CD14-positive monocyte (primary cell): ENCODE results near the gene NIF3L1. TPM values are rescaled to one million over a fixed set of nuclear protein-coding genes. Genes with fewer than 3 reads are reported as not detected.

Experiments
- DNase-seq, 3 donors: peaks; one replicate each; pipeline ENCODE4 v3.0.0-alpha.2; 2011 to 2022
- H2AFZ ChIP-seq: 2 replicates; pipeline ENCODE4 v1.6.0; 2012; ENCODE audit warnings: mild to moderate bottlenecking, low read depth, low read length, inconsistent platforms; ENCODE audit not compliant: insufficient read depth, poor library complexity, severe bottlenecking
- H3K27ac ChIP-seq, 2 donors: 1 replicate in 1 of 2; 2 replicates in 1 of 2; pipeline ENCODE4 v1.5.1; 2012 to 2013; ENCODE audit warnings: low read length in 2 of 2, control low read depth in 1 of 2, inconsistent platforms in 1 of 2, low read depth in 1 of 2, mild to moderate bottlenecking in 1 of 2
- H3K27me3 ChIP-seq, 2 donors: one replicate each; pipeline versions ENCODE4 v1.6.0 to v1.6.1; 2011 to 2013; ENCODE audit warnings: low read length in 2 of 2; ENCODE audit not compliant: control insufficient read depth in 2 of 2, insufficient read depth in 2 of 2
- H3K36me3 ChIP-seq, 2 donors: replicated peaks in 1 of 2; 1 replicate in 1 of 2; 2 replicates in 1 of 2; pipeline versions ENCODE4 v1.5.1 to v1.6.1; 2012 to 2013; ENCODE audit warnings: low read length in 2 of 2, control low read depth in 1 of 2, inconsistent platforms in 1 of 2, mild to moderate bottlenecking in 1 of 2; ENCODE audit not compliant: insufficient read depth in 2 of 2, control insufficient read depth in 1 of 2
- H3K4me1 ChIP-seq, 2 donors: 1 replicate in 1 of 2; 2 replicates in 1 of 2; pipeline versions ENCODE4 v1.5.1 to v1.6.1; 2012 to 2013; ENCODE audit warnings: low read length in 2 of 2, control low read depth in 1 of 2, inconsistent platforms in 1 of 2, mild to moderate bottlenecking in 1 of 2, moderate library complexity in 1 of 2; ENCODE audit not compliant: insufficient read depth in 2 of 2, control insufficient read depth in 1 of 2
- H3K4me2 ChIP-seq: replicated peaks from 2 replicates; pipeline ENCODE3; 2012; ENCODE audit warnings: low read length, moderate library complexity, mild to moderate bottlenecking; ENCODE audit not compliant: poor library complexity, severe bottlenecking; ENCODE audit errors: extremely low read depth
- H3K4me3 ChIP-seq, 3 experiments: fragments of 200-600 bp in 1 of 3; sonication (generic) in 1 of 3; replicated peaks in 1 of 3; 1 replicate in 2 of 3; 2 replicates in 1 of 3; pipeline ENCODE4 v1.5.1; 2011 to 2013; ENCODE audit warnings: low read length in 3 of 3, mild to moderate bottlenecking in 3 of 3, control low read depth in 2 of 3, low read depth in 2 of 3, inconsistent platforms in 1 of 3, moderate library complexity in 1 of 3
- H3K79me2 ChIP-seq: 2 replicates; pipeline ENCODE4 v1.6.0; 2012; ENCODE audit warnings: mild to moderate bottlenecking, control low read depth, inconsistent platforms, low read length, moderate library complexity; ENCODE audit not compliant: insufficient read depth
- H3K9ac ChIP-seq: 2 replicates; pipeline ENCODE4 v1.6.0; 2017; ENCODE audit warnings: low read length, mild to moderate bottlenecking; ENCODE audit not compliant: insufficient read depth, poor library complexity, severe bottlenecking
- H3K9me3 ChIP-seq, 2 donors: replicated peaks in 1 of 2; 1 replicate in 1 of 2; 2 replicates in 1 of 2; pipeline versions ENCODE4 v1.5.1 to v1.6.1; 2012 to 2013; ENCODE audit warnings: low read length in 2 of 2, control low read depth in 1 of 2; ENCODE audit not compliant: control insufficient read depth in 1 of 2, insufficient read depth in 1 of 2
- H4K20me1 ChIP-seq: 2 replicates; pipeline ENCODE4 v1.6.0; 2012; ENCODE audit warnings: mild to moderate bottlenecking, low read length, control low read depth, moderate library complexity; ENCODE audit not compliant: insufficient read depth
- H3K27ac Mint-ChIP-seq, 7 donors: one replicate each; pipeline ENCODE4 v1.8.0; 2020; ENCODE audit warnings: mild to moderate bottlenecking in 7 of 7, mixed read lengths in 7 of 7, moderate library complexity in 6 of 7, inconsistent platforms in 2 of 7
- H3K27me3 Mint-ChIP-seq, 3 donors: one replicate each; pipeline ENCODE4 v1.8.0; 2021 to 2022; ENCODE audit warnings: low read depth in 3 of 3, mild to moderate bottlenecking in 3 of 3, mixed read lengths in 3 of 3, moderate library complexity in 3 of 3, inconsistent platforms in 1 of 3
- H3K36me3 Mint-ChIP-seq, 2 donors: one replicate each; pipeline ENCODE4 v1.8.0; 2020; ENCODE audit warnings: mixed read lengths in 2 of 2, inconsistent platforms in 1 of 2, mild to moderate bottlenecking in 1 of 2
- H3K4me1 Mint-ChIP-seq: one replicate; pipeline ENCODE4 v1.8.0; 2020; ENCODE audit warnings: mild to moderate bottlenecking, mixed read lengths
- H3K4me3 Mint-ChIP-seq, 2 donors: one replicate each; pipeline ENCODE4 v1.8.0; 2020; ENCODE audit warnings: mild to moderate bottlenecking in 2 of 2, mixed read lengths in 2 of 2, moderate library complexity in 1 of 2
- H3K9me3 Mint-ChIP-seq, 7 donors: one replicate each; pipeline ENCODE4 v1.8.0; 2020 to 2022; ENCODE audit warnings: mixed read lengths in 7 of 7, mild to moderate bottlenecking in 6 of 7, moderate library complexity in 6 of 7, inconsistent platforms in 2 of 7
- CTCF ChIP-seq: fragments of 200-600 bp; IDR thresholded peaks from one replicate; pipeline ENCODE4 v1.8.0; 2022; ENCODE audit warnings: antibody characterized with exemption, mild to moderate bottlenecking
- WGBS: methylation state at CpG from one replicate; pipeline ENCODE4 v1.1.5; 2013; ENCODE audit warnings: missing lambda C conversion rate; ENCODE audit not compliant: insufficient coverage; 5-methylcytosine and 5-hydroxymethylcytosine counted together
- intact Hi-C, 2 donors: fragments of 100-400 bp; cut with micrococcal nuclease; formaldehyde crosslinking; loops; one replicate each; pipeline versions ENCODE4 v1.15.0 to v1.15.1; 2023
- polyA plus RNA-seq, 3 donors: library from polyadenylated mRNA; depleted of rRNA in 1 of 3; unstranded in 2 of 3; stranded (reverse) in 1 of 3; fragments of 300-500 nt in 2 of 3; fragments of >200 nt in 1 of 3; fragmentation: Illumina TruSeq in 2 of 3; gene quantifications; 1 replicate in 2 of 3; 2 replicates in 1 of 3; pipeline ENCODE4 v1.2.3, GENCODE V29; 2012 to 2021

NIF3L1 gene
- polyA plus RNA-seq, 3 donors = 16.2 to 18.0 (median 16.9) TPM

DNA sequence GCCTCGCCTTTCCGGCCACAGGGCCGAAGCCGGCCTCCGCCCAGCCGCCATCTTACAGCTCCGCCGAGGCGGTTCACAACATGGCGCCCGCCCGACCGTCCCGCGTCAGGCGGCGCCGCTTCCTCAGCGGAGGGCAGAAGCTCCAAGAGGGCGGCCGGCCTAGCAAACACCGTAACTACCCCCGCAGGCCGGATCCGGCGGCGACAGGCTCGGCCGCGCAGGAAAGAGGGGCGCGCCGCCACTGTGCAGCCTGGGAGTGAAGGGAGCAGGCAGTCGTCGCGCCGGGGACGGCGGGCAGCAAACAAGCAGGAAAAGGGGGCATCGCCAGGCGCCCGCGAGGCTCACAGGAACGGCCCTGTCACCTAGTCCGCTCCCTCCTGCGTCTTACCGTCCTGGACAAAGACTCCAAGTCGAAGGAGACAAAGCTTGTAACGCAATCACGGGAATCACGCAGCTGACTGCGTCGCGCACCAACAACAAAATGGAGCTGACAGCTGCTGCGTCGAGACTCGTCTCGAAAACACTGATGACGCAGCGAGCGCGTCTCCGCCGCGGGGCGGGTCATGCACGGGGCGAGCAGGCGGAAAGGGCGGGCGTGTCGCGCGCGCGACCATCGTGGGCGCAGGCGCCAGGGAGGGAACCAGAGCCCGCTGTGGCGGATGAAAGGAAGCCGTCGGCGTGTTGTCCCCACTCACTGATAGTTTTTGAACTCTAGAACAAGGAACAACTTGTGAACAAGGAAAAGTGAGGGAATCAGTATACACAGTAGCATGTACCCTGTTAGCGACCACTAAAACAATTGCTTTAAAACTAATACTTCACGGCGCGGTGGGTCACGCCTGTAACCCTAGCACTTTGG, 24.8 kb upstream of the NIF3L1 start, which contains the start of gene CLK1:
Gene CLK1, minus strand, starts transcription at position 483 of the 859 bp plus-strand sequence. CDS start 2,796 bp downstream, outside the sequence.
- peaks cover 0 to 1% (median 0%) of the 10 kb centered on the region in 7 donors for H3K9me3 Mint-ChIP-seq
- peaks cover 40 to 59% of the 10 kb centered on the region in 2 donors for H3K4me1 ChIP-seq
- H3K36me3 ChIP-seq = peaks cover 17 to 22% of the 10 kb centered on the region in 2 donors
- WGBS = under 1% methylated on average over 85 of the region's 89 CpGs
- peak within 1 kb of the TSS; percentile 89 to 97 for H3K4me3 Mint-ChIP-seq
- no peak for TF ChIP-seq CTCF
- DNase-seq = peak; percentile 93 to 97 (median 96)
- H3K4me3 ChIP-seq = peak within 1 kb of the TSS; percentile 79 to 88 (median 86)
- H3K4me1 Mint-ChIP-seq = peaks cover 48% of the 10 kb centered on the region
- H3K9ac ChIP-seq = peak within 1 kb of the TSS; percentile 100
- peaks cover 68% of the 10 kb centered on the region for H3K79me2 ChIP-seq
- H3K27me3 Mint-ChIP-seq = no peaks in the 10 kb centered on the region
- H2AFZ ChIP-seq = peak within 1 kb of the TSS; percentile 72
- peak within 1 kb of the TSS; percentile 100 for H3K27ac ChIP-seq
- intact Hi-C loops = loop anchor here (2.0 to 10.0 kb wide), 4 partner anchors 24 to 230 kb away; partner anchors contain the start of genes BZW1 (in 2 of the 2), NIF3L1 (in 1 of the 2) and PPIL3 (in 1 of the 2)
- no peaks in the 10 kb centered on the region for H3K9me3 ChIP-seq
- H3K27me3 ChIP-seq = no peaks in the 10 kb centered on the region
- H3K27ac Mint-ChIP-seq = peak within 1 kb of the TSS; percentile 98 to 100 (median 100)
- H4K20me1 ChIP-seq = peaks cover 47% of the 10 kb centered on the region
- H3K36me3 Mint-ChIP-seq = peaks cover 25 to 29% of the 10 kb centered on the region in 2 donors
- H3K4me2 ChIP-seq = peak within 1 kb of the TSS; percentile 81

- no peak overlapping the region for H3K27ac ChIP-seq
- peaks cover under 1% of the 10 kb centered on the region for H4K20me1 ChIP-seq
- no peak overlapping the region for H2AFZ ChIP-seq
- H3K4me1 Mint-ChIP-seq = peaks cover 26% of the 10 kb centered on the region
- H3K36me3 Mint-ChIP-seq = peaks cover 7 to 18% of the 10 kb centered on the region in 2 donors
- no peak overlapping the region for H3K4me2 ChIP-seq
- H3K9me3 ChIP-seq = no peaks in the 10 kb centered on the region
- TF ChIP-seq CTCF = no peak
- H3K27me3 ChIP-seq = no peaks in the 10 kb centered on the region
- DNase-seq = no peak
- no peaks in the 10 kb centered on the region for H3K27me3 Mint-ChIP-seq
- WGBS = 50% methylated on average over 2 of the region's 2 CpGs
- H3K27ac Mint-ChIP-seq = peak overlapping the region in 3 of 7 donors; percentile 48 to 79 (median 50)
- no peaks in the 10 kb centered on the region for H3K9me3 Mint-ChIP-seq
- peaks cover 19 to 22% of the 10 kb centered on the region in 2 donors for H3K36me3 ChIP-seq
- intact Hi-C loops = loop anchor here in 1 of 2 donors (10.0 kb wide), 1 partner anchor 234 kb away; no protein-coding TSS in a partner anchor
- peaks cover 22% of the 10 kb centered on the region for H3K79me2 ChIP-seq
- H3K4me3 ChIP-seq = no peak overlapping the region
- H3K4me3 Mint-ChIP-seq = no peak overlapping the region
- H3K9ac ChIP-seq = no peak overlapping the region
- H3K4me1 ChIP-seq = peaks cover 19 to 28% of the 10 kb centered on the region in 2 donors
Measured at GRCh38 chr2:200869014-200869413, 20.2 kb upstream of the NIF3L1 start.
